Activated effector memory CD4-positive, alpha-beta T cell treated with Interleukin-2 at 50 U/mL for 16 hours (primary cell): ENCODE measurements around the gene LRRC70.
"Not testable (repeated sequence)": the region's sequence is repeated elsewhere in the genome, so short reads cannot be mapped to it uniquely, and the experiment has no call there.

ENCODE experiments used
- DNase-seq: peaks from one replicate; pipeline ENCODE4 v3.0.0-alpha.2; 2020

Gene LRRC70, protein sequence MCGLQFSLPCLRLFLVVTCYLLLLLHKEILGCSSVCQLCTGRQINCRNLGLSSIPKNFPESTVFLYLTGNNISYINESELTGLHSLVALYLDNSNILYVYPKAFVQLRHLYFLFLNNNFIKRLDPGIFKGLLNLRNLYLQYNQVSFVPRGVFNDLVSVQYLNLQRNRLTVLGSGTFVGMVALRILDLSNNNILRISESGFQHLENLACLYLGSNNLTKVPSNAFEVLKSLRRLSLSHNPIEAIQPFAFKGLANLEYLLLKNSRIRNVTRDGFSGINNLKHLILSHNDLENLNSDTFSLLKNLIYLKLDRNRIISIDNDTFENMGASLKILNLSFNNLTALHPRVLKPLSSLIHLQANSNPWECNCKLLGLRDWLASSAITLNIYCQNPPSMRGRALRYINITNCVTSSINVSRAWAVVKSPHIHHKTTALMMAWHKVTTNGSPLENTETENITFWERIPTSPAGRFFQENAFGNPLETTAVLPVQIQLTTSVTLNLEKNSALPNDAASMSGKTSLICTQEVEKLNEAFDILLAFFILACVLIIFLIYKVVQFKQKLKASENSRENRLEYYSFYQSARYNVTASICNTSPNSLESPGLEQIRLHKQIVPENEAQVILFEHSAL

GRCh38 chr5:62578540-62578939 is at the start of gene LRRC70:
Gene LRRC70, plus strand, starts transcription at chr5:62578819. Its CDS starts 620 bp downstream, at chr5:62579439.
- no peak for DNase-seq

GRCh38 chr5:62533597-62533996 is 45.0 kb upstream of the LRRC70 start:
- DNase-seq, result no peak

GRCh38 chr5:62534461-62535236 is 44.0 kb upstream of the LRRC70 start:
- DNase-seq, result no peak

GRCh38 chr5:62536232-62536631 is 42.4 kb upstream of the LRRC70 start:
- DNase-seq, result no peak

DNA sequence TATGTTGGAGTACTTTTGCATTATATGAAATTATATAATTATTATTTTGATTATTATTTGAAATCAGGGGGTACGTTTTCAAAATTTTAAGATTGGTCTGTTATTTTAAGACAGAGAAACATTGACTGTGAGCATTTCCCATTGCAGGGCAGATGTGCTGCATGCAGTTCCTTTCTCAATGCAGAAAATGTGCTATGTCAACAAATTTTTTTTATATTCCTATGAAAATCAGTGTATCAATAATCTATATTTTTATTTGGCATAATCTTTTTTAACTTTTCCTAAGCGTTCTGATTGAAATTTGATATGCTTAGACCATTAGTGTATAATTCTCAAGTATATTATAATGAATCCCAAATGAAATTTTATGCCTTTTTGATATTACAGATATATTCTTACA is 41.8 kb upstream of the LRRC70 start:
- DNase-seq, result no peak

GRCh38 chr5:62538017-62538942 is 40.3 kb upstream of the LRRC70 start:
- DNase-seq, result no peak

DNA sequence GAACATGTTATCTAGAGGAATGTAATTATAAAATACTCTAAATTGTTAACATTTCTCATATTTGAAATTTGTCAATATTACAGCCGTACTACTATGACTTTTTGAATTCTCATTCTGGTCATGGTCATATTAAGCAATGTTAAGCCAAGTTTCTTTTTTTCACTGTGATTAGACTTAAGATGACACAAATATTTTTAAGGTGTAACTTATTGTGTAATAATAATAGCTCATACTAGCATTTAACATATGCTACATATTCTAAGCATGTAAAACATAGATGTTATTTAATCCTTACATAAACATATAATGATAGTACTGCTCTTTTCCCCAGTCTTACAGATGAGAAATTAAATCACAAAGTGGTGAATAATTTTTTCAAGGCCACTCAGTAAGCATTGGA is 35.9 kb upstream of the LRRC70 start:
- DNase-seq, result no peak

GRCh38 chr5:62547945-62548630 is 30.5 kb upstream of the LRRC70 start:
- no peak for DNase-seq

GRCh38 chr5:62550103-62550502 is 28.5 kb upstream of the LRRC70 start:
- DNase-seq, result no peak

DNA sequence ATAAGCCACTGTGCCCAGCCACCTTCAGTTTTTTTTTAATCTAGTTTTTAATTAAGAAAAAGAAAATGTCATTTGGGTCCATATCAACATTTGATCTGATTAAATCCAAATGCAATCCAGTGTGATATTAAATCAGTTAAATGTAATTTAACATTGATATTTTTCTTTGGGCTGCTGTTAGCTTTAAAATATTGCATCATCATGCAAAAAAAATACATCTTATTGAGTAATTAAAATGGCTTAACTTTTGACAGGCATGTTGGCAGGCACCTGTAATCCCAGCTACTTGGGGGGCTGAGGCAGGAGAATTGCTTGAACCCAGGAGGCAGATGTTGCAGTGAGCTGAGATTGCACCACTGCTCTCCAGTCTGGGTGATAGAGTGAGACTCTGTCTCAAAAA is 22.7 kb upstream of the LRRC70 start:
- DNase-seq, result no peak

- no peak for DNase-seq
These were observed 19.7 kb upstream of the LRRC70 start for GRCh38 chr5:62558941-62559340.

DNA sequence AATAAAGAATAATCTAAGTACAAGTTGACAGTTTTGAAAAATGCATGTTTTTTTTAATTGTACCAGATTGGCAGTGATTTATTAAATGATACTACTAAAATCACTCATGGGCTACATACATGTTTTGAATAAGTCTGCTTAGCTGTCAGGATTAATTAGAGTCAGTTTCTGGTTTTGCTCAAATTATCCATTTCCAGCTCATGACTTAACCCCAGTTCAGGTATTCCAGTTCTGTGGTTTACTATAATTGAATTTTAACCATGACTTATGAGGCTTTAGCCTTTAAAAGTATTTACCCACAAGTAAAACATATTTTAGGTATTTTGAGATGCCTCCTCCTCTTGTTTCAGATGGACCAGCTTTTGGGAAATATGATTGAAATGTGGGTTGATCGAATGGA is 17.8 kb upstream of the LRRC70 start:
- DNase-seq, result no peak

GRCh38 chr5:62561896-62562295 is 16.7 kb upstream of the LRRC70 start:
- DNase-seq, result no peak

GRCh38 chr5:62562867-62563266 is 15.8 kb upstream of the LRRC70 start:
- DNase-seq, result no peak

- no peak for DNase-seq
These were observed 14.5 kb upstream of the LRRC70 start for GRCh38 chr5:62564101-62564500.

DNA sequence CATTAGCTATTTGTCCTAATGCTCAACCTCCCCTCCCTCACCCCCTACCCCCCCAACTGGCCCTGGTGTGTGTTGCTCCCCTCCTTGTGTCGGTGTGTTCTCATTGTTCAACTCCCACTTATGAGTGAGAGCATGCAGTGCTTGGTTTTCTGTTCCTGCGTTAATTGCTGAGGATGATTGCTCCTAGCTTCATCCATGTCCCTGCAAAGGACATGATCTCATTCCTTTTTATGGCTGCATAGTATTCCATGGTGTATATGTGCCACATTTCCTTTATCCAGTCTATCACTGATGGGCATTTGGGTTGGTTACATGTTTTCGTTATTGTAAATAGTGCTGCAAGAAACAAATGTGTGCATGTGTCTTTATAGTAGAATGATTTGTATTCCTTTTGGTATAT is 12.9 kb upstream of the LRRC70 start:
- DNase-seq, result not testable (repeated sequence)

DNA sequence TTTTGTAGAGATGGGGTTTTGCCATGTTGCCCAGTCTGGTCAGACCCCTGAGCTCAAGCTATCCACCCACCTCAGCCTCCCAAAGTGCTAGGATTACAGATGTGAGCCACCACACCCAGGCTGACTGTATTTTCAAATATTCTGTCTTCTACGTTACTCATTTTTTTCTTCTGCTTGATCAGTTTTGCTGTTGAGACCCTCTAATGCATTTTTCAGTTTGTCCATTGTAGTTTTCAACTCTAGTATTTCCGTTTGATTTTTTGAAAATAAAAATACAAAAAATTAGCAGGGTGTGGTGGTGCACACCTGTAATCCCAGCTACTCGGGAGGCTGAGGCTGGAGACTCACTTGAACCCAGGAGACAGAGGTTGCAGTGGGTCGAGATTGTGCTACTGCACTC is 10.5 kb upstream of the LRRC70 start:
- DNase-seq, result no peak

- no peak for DNase-seq
These were observed 9.7 kb upstream of the LRRC70 start for GRCh38 chr5:62568800-62569432.

DNA sequence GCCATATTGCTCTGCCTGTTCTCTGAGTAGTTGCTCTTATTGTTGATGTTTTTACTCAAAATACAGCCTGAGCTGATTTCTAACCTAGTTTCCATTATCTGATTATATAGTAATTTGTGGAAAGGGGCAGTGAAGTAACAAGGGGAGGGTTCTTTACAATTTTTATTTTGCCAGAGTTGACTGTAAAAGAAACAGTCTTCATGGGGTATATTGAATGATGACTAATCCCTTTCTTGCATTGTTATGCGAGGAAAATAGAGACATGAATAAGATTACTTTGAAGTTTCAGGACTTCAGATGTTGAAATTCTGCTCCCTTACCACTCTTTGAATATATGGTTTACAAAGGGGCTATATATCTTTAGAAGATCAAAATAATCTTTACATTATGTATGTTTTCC is 9.1 kb upstream of the LRRC70 start:
- DNase-seq, result no peak

- DNase-seq, result no peak
These were observed 5.6 kb upstream of the LRRC70 start for GRCh38 chr5:62572918-62573514.

- DNase-seq, result no peak
These were observed 4.0 kb upstream of the LRRC70 start for GRCh38 chr5:62574599-62574998.
